Stimulated activated naive CD8-positive, alpha-beta T cell treated with anti-CD3 and anti-CD28 coated beads, Interleukin-15, Interleukin-2, amounts not matched to agents 100 U/mL and 50 U/mL, for 24 hours (primary cell): ENCODE data around the gene PRKAR1B.
A peak's percentile ranks its signal among the peaks of the same experiment; 100 is the strongest.
"Not testable (repeated sequence)": the region's sequence is repeated elsewhere in the genome, so short reads cannot be mapped to it uniquely, and the experiment has no call there.

Experiments used
- ATAC-seq: fragments of 150-1000 bp; cut with Tn5 transposase; one replicate; pipeline ENCODE4 v1.10.0; 2021
- DNase-seq: peaks from one replicate; pipeline ENCODE4 v3.0.0; 2021

The PRKAR1B gene

DNA sequence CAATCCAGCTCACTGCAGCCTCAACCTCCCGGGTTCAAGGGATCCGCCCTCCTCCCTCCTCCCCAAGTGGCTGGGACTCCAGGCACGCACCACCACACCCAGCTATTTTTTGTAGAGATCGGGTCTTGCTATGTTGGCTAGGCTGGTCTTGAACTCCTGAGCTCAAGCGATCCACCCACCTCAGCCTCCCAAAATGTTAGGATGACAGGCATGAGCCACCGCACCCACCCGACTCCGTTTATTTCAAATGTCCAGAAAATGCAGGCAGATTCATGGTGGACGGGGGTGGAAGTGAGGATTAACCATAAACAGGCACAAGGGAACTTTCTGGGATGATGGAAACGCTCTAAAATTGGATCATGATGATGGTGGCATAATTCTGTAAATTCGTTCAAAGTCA, 85.1 kb downstream of the PRKAR1B start:
- DNase-seq (no peak), ATAC-seq (no peak)

DNA sequence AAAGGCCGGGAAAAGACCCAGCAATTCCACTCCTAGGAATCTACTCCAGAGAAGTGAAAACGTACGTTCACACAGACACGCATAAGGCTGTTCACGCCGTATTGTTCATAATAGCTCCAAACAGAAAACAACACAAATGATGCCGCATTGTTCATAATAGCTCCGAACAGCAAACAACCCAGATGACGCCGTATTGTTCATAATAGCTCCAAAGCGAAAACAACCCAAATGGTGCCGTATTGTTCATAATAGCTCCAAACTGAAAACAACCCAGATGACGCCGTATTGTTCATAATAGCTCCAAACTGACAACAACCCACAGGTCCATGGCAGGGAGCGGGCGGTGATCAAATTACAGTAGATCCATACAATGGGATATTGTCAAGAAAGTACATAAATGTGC, 85.8 kb downstream of the PRKAR1B start:
- no peak for ATAC-seq
- DNase-seq: no peak

DNA sequence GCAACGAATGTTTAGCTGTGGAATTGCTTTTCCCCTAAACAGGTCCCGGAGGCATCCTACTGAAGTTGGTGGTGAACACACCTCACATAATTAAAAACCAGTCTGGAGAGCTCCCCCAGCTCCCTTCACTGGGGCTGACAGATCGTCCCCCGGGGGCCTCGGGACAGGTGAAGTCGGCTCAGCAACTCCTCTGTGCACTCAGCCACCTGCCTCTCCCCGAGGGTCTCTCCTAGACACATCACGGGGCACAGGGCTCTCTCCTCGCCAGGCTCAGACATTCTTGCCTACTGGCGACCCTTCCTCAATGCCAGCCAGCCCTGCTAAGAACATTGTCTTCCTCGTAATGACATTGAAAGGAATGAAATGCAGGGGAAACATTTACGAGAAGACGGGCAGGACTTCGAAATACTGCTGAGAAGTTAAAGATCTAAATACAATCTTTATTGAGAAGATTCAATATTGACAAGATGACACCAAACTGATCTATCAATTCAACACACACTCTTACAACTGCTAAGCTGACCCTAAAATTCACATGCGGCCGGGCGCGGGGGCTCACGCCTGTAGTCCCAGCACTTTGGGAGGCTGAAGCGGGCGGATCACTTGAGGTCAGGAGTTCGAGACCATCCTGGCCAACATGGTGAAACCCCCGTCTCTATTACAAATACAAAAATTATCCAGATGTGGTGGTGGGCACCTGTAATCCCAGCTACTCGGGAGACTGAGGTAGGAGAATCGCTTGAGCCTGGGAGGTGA, 88.6 kb downstream of the PRKAR1B start:
- ATAC-seq (no peak), DNase-seq (no peak)

DNA sequence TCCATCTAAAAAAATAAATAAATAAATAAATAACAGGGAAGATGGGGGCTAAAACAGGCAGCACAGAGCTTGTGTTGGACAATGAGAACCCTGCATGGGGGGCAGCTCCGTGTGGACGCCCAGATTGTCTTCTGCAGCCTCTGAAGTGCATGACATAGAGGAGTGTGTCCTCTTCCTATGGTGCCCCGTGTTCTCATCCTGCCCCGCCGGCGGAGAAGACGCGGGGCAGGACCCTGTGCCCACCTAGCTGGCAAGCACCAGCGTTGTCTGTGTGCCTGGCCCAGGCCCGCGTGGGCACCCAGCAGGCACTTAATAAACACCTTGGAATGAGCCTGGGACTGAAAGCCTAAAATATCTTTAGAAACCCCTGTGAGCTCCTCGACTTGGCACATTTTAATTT, 89.3 kb downstream of the PRKAR1B start:
- DNase-seq: no peak

DNA sequence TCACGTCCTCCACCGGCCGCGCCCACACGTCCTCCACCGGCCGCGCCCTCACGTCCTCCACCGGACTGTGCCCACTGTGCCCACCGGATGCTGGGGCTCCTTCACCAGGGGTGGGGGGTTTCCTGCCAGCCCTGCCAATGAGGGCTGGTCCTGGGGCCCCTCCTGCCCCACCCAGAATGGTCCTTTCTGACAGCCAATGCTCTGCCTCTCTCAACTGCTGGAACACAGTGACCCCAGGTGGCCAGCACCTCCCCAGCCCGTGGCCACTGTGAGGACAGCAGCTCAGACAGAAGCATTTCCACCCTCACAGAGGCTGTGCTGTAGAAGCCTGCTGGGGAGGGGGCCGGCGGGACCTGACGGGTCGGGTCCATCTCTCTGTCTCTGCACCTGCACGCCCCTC, 90.7 kb downstream of the PRKAR1B start:
- peak; percentile 34 for DNase-seq
- ATAC-seq: peak; percentile 29

More for the DNA sequence above, 89.3 kb downstream of the PRKAR1B start:
- no peak for ATAC-seq

DNA sequence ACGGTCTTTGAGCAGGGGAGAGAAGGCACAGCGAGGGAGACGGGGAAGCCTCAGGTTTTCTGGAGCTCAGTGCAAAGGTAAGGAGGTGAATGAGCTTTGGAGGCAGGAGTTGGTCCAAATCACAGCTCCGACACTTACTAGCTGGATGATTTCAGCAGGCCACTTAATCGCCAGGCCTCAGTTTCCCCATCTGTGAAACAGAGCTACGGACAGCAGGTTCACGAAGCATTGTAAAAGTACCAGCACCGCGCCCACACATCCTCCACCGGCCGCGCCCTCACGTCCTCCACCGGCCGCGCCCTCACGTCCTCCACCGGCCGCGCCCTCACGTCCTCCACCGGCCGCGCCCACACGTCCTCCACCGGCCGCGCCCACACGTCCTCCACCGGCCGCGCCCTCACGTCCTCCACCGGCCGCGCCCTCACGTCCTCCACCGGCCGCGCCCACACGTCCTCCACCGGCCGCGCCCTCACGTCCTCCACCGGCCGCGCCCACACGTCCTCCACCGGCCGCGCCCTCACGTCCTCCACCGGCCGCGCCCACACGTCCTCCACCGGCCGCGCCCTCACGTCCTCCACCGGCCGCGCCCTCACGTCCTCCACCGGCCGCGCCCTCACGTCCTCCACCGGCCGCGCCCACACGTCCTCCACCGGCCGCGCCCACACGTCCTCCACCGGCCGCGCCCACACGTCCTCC, 91.2 kb downstream of the PRKAR1B start:
- not testable (repeated sequence) for DNase-seq, ATAC-seq

DNA sequence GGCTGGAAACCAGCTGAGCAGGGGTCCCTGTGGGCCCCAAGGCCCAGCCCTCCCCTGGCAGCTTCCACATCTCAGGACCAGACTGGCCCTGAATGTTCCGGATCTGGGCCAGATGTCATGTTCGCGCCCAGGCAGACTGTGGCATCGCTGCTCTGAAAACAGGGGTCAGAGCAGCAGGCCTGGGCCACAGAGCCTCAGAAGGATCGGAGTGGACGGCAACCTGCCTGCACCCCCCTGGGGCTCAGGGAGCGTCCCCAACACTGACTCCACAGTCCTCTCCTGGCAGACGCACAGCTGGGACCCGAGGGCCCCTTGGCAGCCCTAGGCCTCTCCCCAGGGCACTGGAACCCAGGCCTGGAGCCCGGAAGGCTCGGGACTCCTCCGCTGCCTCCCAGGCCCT, 91.9 kb downstream of the PRKAR1B start:
- ATAC-seq (no peak), DNase-seq (no peak)

DNA sequence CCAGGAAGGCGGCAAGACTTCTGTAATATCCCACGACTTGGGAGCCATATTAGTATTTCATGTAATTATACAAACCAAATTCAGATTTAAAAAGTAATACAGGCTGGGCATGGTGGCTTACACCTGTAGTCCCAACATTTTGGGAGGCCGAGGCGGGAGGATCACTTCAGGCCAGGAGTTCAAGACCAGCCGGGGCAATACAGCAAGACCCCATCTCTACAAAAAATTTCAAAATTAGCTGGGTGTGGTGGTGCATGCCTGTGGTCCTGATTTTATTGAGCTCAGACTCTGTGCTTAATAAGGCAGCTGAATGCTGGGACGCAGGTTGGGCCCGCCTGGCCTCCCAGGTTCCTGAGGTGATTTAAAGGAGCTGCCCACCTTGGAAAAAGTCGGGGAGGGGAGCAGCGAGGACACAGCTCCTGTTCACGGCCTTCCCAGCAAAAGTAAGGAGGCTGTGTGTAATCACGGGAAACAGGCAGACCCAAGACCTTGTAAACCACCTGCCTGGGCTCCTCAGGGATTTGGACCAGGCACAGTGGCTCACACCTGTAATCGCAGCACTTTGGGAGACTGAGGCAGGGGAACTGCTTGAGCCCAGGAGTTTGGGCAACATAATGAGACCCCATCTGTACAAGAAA, 93.6 kb downstream of the PRKAR1B start:
- DNase-seq (no peak), ATAC-seq (no peak)

DNA sequence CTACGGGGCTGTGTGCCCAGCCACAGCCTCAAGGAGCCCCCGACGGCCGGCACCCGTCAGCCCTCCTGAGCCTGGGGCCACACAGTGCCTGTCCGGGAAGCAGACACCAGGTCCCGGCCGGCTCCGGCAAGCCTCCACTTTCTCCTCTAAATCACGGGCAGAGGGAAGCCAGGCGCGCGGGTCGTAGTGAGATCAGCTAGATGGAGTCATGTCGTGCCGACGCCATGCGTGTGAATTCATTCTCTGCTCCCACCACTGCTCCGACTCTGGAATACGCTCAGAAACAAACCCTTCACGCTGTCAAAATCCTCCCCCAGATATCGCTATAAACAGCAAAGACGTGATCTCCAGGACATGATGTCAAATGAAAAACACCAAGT, 94.3 kb downstream of the PRKAR1B start:
- DNase-seq: no peak

DNA sequence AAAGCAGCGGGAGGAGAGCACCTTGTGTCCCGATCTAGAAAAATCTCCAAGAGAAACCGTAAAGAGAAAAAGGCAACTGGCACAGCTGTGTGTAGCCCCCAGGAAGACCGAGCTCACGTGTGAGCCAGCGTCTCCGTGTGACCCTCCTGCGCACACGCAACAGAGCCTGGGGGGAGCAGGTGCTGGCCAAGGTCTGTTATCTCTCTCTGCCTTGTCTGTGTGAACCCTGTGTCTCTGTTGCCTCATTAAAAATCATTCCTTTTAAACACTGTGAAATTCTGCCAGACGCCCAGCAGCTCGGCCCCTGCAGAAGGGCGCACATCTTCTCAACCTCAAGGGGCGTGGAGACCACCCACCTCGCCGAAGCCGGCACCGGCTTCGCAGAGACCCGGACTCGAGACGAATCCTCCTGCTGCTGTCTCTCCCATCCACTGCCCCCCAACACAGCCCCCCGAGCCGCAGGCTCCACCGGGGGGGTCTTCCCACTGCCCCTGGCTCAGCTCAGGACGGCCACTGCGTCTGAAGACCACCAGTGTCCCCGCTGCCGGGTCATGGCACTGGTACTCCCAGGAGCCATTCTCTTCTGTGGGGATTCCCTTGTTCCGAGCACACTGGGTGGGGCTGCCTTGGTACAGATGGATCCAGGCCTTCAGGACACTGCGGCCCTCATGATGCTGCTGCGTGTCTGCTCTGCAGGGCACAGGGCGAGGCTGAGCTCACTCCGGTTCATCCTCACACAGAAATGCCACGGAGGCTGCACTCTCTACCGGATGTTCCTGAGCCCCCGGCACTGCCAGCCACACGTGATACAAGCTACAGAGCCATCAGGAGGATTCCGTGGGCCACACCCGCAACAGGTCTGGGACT, 94.9 kb downstream of the PRKAR1B start:
- DNase-seq (no peak), ATAC-seq (no peak)

More for the DNA sequence above, 94.3 kb downstream of the PRKAR1B start:
- no peak for ATAC-seq

DNA sequence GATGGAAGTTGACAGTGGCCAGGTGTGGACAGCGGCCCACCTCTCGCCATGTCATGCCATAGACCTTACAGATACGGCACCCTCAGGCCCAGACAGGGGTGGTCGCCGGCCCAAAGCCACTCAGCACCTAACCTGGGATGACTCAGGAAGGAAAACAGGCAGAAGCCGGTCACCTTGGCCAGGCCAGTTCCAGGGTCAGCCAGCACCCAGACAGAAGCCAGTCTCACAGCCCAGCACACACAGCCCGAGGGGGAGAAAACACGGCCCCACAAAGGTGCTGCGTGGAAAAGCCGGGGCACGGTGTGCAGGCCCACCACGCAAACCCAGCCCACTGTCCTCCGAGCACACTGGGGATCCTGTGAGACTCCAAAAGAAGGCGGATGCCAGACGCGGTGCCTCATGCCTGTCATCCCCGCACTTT, 95.8 kb downstream of the PRKAR1B start:
- DNase-seq (no peak), ATAC-seq (no peak)

DNA sequence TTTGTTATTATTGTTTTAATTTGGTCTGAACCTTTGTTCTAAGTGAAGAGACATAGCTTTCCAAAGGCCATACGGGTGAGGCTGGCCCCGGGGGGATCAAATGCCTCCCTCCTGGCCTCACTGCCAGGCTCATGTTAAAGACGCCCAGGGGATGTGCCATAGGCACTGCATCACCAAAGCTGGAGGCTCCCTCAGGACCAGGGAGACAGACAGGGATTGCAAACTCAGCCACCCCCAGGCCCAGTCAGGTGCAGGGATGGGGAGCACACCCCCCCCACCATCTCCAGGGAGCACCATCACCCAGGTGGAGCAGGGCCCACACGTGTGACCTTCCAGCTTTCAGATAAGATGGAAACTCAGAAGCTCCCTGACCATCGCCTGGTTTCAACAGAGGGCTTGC, 96.5 kb downstream of the PRKAR1B start:
- DNase-seq (no peak), ATAC-seq (no peak)

DNA sequence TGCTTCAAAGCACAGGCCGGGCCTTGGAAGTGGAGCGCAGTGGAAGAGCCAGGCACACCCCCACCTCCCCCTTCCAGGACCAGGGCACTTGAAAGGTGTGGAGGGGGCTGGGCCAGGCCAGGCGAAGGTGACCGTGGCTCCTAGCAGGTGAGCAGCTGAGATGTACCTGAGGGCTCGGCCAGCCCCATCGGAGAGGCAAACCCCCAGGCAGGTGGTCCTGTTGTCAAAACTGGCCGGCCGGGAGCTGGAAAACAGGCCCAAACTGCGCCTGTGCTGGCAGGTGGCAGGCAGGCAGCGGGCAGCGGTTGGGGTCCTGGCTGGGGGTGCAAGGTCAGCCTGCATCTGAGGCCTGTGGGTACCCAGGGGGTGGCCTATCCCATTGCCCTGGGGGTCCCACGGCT, 97.0 kb downstream of the PRKAR1B start:
- DNase-seq: no peak
- no peak for ATAC-seq

DNA sequence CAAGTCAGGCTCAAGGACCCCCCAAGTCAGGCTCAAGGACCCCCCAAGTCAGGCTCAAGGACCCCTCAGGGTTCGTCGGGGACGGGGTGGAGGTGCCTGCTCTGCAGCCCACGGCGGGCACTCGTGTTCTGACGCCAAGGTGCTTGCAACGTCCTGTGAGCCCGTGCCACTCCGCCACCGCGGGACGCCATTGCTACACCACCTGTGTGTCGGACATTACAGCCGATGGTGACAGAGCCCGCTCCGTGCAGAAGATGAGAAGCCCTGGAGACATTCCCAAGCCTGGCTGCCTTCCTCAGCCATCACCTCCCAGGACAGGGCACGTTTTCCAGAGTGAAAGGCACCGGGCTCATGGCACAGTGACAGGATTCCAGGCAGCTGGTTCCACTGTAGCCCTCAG, 98.3 kb downstream of the PRKAR1B start:
- ATAC-seq: no peak

DNA sequence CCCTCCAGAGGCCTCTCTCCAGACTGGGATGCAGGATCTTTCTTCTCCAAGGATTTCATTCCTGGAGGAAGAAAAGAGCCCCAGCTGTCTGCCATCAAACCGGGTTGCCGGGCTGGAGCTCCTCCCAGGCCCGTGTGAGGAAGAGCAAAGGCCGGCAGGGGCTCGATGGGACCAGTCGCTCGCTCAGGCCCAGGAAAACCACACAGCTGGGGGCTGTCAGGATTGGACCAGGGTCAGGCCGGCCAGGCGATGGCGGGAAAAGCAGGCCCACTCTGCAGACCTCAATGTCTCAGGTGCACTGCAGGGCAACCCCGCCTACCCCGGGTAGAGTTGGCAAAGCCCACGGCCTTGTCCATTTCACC, 98.7 kb downstream of the PRKAR1B start:
- ATAC-seq: no peak
- DNase-seq: no peak

More for the DNA sequence above, 98.3 kb downstream of the PRKAR1B start:
- no peak for DNase-seq

DNA sequence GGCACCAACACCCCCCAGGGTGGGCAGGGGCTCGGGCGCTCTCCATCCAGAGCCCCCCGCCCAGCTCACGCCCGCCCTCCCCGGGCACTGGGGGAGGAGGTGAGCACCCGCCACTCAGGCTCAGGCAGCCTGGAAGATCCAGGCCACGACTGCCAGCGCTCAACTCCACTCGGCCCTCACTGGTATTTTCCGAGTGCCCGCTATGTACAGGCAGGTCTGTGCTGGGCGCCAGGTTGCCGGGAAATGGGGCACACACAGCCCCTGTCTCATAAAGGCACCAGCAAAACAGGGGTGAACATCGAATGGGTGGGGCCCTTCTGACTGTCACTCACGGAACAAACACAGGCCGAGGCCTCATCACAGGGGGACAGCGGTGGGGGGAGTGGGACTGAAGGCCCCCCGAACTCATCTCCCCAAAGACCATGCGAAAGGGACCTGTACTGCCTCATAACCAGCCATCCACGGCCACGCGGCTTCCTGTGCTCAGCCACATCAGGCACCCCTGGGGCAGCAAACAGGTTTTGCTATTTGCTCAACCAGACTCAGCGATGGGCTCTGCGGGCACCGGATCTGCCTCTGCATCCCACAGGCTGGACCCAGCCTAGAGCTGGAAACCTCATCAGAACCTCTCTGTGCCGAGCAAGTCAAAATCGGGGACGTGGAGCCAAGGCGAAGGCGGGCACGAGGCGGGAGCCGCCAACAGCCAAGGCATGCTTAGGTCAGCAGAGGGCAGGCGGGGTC, 99.2 kb downstream of the PRKAR1B start:
- ATAC-seq (no peak), DNase-seq (no peak)

DNA sequence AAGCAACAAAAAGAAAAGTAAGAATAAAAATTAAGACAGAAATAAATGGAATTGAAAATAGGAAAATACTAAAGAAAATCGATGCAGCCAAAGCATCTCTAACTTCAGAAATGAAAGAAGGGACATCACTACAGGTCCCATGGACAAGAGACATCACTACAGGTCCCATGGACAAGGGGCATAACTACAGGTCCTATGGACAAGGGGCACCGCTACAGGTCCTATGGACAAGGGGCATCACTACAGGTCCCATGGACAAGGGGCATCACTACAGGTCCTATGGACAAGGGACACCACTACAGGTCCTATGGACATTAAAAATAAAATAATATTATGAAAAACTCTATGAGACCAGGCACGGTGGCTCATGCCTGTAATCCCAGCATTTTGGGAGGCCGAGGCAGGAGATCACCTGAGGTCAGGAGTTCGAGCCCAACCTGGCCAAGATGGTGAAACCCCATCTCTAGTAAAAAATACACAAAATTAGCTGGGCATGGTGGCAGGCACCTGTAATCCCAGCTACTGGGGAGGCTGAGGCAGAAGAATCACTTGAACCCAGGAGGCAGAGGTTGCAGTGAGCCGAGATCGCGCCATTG, 101.6 kb downstream of the PRKAR1B start:
- ATAC-seq (no peak), DNase-seq (no peak)

DNA sequence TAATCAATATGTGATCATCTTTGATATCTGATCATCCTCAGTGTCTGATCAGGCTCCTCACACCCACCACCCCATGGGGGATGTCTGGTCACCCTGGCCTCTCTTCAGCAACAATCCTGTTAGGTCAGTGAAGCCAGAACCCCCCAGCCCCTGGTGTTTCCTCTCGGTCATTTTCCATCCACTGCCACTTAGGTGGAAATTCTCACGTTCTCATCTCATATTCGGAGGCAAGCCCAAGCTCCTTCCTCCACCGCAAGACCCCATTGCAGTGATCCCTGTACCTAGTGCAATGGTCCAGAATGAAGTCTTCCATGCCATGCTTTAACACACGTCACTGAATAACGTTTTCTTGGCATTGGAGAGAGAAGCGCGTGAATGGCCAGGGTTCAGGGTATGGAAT, 103.6 kb downstream of the PRKAR1B start:
- no peak for ATAC-seq
- DNase-seq: no peak

DNA sequence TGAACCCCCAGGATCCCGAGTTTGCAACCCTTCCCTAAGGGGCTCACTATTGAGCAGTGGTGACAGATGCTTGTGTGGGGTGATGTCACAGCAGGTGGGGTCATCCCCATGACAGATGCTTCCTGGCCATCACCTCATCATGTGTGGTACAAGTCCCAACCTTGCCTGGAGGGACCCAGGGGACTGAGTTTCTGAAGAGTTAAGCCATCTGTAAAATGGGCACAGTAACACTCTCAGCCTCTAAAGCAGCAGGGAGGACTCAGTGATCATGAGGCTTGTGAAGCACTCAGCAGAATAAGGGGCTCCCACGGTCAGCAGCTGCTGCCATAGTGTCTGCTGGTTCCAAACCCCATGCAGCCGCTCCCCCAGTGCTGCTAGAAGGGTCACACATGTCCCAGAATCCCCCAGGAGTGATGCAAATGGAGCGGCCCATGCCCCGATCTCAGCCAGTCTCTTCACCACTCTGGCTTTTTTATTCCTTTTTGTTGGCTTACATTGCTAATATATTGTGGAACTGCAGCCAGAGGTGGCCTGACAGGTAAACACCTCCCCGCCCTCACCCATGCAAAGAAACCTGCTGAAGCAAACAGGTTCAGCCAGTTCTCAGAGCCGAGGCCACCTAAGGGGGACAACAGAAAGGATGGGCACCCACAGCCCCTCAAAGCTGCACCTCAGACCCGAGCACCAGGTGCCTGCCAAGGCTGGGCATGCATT, 105.4 kb downstream of the PRKAR1B start:
- DNase-seq (no peak), ATAC-seq (no peak)

DNA sequence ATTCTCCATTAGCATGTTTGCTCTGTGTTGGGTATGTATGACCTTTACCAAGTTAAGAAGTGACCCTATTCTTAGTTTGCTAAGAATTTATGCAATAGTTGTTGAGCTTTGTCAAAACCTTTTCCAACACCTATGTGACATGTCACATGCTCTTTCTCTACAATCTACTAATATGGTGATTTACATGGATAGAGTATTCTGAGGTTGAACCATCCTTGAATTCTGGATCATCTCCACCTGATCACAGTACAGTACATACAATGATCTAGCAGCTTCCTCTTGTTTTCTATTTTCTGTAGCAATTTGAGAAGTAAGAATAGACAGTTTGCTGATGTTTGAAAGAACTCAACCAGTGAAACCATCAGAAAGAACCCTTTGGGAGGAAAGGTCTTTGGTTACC, 106.2 kb downstream of the PRKAR1B start:
- no peak for ATAC-seq
- DNase-seq: no peak

DNA sequence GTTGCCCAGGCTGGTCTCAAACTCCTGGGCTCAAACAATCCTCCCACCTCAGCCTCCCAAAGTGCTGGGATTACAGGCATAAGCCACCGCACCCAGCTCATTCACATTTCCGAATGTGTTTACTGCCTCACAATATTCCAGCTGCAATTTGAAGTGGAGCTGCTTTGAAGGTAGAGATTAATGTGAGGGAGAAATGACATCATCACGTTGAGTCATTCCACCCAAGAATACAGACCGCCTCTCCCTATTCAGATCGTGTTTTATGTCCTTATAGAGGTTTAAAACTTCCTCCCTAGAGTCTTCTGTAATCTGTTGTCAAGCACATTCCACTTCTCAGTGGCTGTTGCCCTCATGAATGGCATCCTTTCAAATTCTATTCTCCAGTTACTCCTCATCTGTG, 107.0 kb downstream of the PRKAR1B start:
- ATAC-seq (peak; percentile 55), DNase-seq (no peak)
